DOHH2 (cell line): ENCODE results near the gene LILRB2.

Experiments used
- EZH2phosphoT487 ChIP-seq: fragments of 200-600 bp; sonication (generic); IDR thresholded peaks from 2 replicates; pipeline ENCODE4 v1.6.1; 2017; ENCODE audit warnings: borderline replicate concordance, mild to moderate bottlenecking, antibody characterized with exemption, low read length, moderate library complexity, mixed read lengths
- TF ChIP-seq, protein P1 (sequence below): fragments of 200-600 bp; sonication (generic); IDR thresholded peaks from one replicate; pipeline ENCODE4 v1.5.1; 2014; ENCODE audit warnings: antibody characterized with exemption, mild to moderate bottlenecking, low read depth, low read length; ENCODE audit not compliant: poor library complexity, severe bottlenecking

GRCh38 chr19:54262470-54262869, 18.4 kb downstream of the LILRB2 start:
- TF ChIP-seq, protein P1, sequence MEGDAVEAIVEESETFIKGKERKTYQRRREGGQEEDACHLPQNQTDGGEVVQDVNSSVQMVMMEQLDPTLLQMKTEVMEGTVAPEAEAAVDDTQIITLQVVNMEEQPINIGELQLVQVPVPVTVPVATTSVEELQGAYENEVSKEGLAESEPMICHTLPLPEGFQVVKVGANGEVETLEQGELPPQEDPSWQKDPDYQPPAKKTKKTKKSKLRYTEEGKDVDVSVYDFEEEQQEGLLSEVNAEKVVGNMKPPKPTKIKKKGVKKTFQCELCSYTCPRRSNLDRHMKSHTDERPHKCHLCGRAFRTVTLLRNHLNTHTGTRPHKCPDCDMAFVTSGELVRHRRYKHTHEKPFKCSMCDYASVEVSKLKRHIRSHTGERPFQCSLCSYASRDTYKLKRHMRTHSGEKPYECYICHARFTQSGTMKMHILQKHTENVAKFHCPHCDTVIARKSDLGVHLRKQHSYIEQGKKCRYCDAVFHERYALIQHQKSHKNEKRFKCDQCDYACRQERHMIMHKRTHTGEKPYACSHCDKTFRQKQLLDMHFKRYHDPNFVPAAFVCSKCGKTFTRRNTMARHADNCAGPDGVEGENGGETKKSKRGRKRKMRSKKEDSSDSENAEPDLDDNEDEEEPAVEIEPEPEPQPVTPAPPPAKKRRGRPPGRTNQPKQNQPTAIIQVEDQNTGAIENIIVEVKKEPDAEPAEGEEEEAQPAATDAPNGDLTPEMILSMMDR, result no peak
- no peak for TF ChIP-seq EZH2phosphoT487
